Mucosa of gallbladder (tissue), 1 donor: Measurements from ENCODE around the gene KCNMA1. TPM values are rescaled to one million over a fixed set of nuclear protein-coding genes. Genes with fewer than 3 reads are reported as not detected.
"Not testable (repeated sequence)": the region's sequence is repeated elsewhere in the genome, so short reads cannot be mapped to it uniquely, and the experiment has no call there.

Source experiments
- DNase-seq: peaks from one replicate; pipeline ENCODE4 v3.0.0-alpha.2; 2020; ENCODE audit warnings: low spot score
- total RNA-seq: library from RNA; stranded (reverse); gene quantifications from one replicate; pipeline ENCODE4 v1.2.1, GENCODE V29; 2021
- donor health status: DM: no; HTN: no; CAD: no.

KCNMA1 gene
- total RNA-seq, 1 donor from 2014 or later: 101 TPM

DNA sequence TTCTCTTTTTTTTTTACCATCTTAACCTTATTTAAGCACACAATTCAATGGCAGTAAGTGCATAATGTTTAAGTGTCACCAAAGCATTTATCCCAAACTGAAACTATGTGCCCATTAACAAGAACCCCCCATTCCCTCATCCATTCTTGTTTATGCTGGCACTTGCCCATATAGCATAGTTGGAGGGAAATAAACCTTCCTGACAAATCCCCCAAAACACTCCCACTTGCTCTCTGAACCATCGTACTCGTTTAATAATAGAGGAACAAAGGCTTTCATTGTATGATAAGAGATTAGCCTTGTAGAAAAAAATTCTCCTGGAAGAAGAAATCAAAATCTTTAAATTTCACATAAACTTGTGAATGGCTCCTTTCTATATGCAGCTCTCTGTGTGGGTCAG is 26.4 kb upstream of the KCNMA1 start:
- no peak for DNase-seq

DNA sequence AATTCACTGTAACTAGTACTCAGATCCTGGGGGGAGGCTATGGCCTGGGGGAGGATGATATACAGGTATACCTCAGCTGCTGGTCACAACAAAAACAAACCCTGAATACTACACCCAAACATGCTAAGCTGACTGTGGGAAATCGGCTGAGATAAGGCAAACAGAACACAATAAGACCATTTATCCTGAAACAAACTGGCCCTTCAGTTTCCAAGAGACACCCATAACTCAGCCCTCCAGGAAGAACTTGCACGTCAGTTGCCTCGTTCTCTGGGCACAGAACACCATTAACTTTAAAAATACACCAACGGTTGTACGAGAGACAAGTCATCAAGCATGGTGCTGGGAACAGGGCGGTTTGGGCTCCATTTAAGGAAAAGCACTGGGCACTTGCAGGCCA is 24.1 kb upstream of the KCNMA1 start:
- DNase-seq: no peak

DNA sequence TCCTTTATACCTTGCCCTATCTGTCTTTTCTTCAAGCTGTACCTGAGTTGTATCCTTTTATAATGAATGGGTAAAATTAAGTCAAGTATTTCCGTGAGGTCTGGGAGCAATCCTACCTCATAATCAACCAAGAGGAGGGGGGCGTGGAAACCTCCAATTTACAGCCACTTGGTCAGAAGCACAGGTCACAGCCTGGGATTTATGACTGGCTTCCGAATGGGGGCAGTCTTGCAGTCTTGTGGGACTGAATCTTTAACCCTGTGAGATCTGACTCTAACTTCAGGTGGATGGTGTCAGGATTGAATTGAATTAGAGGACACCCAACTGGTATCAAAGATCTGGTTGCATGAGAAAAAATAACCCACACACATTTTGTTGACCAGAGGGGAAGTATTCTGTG is 23.5 kb upstream of the KCNMA1 start:
- no peak for DNase-seq

DNA sequence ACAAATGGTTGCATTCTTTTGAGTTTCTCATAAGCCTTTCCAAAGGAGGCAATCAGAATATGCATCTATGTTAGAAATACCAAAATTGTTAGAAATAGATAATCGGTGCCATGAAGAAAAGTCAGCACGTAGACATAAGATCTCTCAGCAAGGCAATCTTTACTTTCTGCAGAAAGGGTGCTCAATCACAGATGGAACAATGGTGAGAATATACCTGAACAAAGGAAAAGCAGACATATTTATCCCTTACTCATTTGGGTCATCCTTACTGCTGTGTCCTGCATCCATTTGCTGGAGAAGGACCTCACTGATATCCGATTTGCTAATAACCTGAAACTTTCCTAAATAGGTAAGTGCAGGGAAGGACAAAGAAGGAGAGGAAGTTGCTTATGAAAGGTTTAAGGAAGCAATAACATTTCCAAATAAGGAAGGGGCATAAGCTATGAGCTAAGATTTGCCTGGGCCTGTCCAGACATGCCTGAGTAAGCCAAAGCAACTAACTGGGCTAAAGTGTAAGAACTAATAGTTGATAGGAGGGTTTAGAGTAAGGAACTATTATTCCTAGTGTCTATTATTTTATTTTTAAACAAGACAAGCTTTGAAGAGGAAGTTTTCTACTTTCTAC is 21.6 kb upstream of the KCNMA1 start:
- not testable (repeated sequence) for DNase-seq

DNA sequence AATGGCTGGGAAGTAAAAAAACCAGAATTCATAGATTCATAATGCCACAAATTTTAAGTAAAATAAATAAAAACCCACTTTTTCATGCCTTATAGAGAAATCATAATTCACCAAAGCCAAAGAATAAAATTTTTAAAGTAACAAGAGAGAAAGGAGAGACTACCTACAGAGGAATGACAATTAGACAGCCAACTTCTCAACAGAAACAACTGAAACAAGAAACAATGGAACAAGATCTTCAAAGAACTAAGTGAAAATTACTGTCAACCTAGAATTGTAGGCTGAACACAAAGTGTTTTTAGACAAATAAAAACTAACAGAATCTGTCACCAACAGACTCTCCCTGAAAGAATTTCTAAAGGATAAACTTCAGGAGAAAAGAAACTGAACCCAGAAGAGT is 15.6 kb upstream of the KCNMA1 start:
- no peak for DNase-seq

DNA sequence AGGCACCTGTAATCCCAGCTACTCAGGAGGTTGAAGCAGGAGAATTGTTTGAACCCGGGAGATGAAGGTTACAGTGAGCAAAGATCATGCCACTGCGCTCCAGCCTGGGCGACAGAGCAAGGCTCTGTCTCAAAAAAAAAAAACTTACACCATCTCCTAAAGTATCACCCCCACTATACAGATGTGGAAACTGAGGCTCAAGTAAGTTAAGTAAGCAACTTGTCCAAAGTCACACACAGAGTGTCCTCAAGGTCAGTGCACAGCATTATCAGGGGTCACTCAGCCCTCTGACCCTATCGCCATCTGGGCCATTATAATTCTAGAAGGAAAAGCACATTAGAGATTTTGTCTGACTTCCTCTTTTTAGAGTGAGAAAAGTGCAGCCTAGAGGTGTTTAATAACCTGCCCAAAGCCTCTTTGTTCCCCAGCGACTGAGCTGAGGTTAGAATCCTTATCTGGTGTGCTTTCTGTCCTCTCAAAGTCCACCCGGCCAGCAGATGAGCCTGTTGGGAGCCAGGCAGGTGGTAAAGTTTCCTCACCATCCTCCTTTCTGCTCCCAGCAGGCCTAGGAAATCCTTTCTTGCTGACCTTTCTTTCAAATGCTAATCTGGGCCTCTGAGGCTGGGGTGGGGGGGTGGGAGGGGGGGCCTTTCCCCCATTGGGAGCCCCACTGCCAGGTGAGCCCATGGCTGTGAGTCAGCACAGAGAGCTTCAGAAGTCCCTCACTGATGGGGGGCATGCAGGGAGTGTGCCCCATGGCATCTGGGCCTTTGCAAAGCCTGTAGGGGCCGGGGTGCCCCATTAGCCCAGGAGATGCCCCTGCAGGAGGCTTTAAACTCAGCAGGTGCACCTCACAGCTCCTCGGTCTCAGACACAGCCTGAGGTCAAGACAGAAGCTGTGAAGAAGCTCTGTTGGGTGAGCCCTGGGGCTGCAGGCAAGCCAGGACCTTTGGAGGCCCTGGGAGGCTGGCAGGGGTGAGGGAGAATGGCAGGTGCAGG is 12.0 kb upstream of the KCNMA1 start:
- no peak for DNase-seq

DNA sequence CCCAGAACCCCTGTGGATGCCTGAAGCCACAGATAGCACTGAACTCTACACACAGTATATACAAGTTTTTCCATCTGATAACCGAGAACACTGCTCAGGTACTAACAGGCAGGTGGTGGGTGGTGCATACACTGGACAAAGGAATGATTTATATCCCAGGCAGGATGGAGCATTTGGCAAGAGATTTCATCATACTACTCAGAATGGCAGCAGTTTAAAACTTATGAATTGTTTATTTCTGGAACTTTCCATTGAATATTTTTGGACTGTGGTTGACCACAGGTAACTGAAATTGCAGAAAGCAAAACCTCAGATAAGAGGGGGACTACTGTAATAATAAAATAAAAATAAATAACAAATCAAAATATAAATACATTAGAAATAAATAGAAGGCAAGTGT is 10.9 kb upstream of the KCNMA1 start:
- DNase-seq: no peak

DNA sequence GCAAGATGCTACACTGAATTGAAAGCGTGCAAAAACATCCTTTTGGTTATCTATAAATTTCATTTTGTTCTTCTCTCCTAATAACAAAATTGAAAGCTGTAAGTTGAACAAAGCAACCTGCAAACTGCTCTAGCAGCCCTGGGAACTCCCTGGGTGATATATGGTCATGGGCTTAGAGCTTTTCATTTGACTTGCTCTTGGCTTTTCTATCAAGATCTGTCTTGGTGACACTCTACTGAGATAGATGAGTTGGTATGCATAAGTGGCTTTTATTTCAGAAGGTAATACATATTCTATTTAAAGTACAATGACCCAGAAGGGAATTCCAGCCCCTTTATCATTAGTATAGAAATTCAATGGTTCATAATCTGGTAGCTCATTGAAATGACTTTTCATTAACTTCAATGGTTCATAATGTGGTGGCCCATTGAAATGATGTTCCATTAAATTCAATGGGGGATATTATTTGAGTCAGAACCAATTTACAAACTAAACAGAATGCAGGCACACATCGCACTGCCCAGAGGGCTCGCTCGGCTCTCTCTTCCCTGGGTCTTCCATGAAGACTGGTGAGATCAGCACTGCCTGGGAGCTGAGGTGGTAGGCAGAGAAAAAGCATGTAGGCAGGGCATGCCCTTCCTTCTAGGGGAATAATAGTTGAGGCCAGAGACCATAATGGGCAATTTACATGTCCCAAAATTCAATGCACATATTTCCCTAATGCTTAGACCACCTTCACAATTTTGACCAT is 10.1 kb upstream of the KCNMA1 start:
- no peak for DNase-seq

DNA sequence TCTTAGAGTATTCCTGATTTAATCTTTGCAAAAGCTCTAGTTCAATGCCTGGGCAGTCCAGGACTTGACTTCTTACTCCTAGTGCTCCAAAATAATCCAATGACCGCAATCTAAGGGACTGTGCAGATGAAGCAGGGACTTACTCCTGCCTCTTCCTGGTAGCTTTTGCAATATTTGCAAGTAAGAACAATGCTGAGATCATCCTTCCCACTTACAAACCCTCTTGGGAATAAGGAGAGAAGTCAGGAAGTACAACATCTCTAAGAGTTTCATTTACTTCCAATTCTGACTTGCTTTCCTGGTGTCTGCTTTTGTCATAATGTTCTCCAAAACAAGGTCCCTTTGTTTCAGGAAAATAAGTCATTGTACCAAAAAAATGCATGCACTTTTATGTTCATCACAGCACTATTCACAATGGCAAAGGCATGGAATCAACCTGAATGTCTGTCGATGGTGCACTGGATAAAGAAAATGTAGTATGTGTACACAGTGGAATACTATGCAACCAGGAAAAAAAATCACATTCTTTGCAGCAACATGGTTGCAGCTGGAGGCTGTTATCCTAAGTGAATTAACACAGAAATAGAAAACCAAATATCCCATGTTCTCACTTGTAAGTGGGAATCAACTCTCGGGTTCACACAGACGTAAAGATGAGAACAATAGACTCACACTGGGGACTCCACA is 7.1 kb upstream of the KCNMA1 start:
- no peak for DNase-seq

DNA sequence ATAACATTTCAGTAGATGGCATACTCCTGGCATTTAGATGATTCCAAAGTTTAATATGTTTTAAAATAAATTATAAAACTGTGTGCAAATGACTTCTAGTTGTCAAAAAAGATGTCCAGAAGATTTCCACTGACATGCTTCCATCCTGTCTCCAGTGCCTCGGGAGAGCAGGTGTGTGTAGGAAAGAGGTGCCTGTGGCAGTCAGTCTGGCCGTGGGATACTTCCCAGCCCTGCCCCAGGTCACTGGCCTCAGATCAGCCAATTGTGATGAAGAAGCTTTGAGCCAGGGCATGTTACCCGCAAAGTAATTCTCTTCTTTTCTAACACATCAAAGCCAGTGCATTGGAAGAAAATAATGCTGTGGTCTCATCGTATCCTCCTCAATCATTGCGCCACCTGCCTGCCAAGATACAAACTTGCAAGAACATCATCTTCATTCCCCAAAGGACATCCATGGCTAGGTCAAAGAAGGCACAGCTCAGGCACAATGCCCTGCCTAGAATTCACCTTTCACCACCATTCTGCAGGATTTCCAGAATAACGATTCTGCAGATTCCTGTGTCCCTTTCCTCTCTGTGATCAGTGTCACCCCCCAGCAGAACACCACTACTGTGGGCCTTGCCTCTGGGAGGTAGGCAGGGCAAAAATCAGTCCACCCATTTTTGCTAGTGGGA is 6.3 kb upstream of the KCNMA1 start:
- peak; percentile 37 for DNase-seq

DNA sequence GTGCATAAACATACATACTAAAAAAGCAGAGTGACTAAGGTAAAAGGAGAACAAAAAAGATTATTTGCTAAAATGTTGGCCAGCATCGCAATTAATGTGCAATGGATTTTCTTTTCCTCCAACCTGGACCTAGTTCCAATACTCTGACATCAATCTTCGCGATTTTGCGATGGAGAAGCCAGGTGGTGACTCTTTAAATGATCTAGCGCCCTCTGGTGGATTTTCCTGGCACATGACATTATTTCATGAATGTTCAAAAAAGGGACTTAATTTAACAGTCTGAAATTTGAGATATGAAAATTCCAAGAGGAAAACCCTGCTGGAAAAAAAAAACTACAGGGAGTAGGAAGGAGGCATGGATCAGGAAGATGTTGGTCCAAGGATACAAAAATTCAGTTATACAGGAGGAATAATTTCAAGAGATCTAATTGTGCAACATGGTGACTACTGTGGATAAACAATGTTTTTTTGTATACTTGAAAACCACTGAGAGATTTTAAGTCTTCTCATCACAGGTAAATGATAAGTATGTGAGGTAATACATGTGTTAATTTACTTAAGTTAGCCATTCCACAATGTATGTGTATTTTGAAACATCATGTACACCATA is 4.3 kb upstream of the KCNMA1 start:
- peak; percentile 77 for DNase-seq

DNA sequence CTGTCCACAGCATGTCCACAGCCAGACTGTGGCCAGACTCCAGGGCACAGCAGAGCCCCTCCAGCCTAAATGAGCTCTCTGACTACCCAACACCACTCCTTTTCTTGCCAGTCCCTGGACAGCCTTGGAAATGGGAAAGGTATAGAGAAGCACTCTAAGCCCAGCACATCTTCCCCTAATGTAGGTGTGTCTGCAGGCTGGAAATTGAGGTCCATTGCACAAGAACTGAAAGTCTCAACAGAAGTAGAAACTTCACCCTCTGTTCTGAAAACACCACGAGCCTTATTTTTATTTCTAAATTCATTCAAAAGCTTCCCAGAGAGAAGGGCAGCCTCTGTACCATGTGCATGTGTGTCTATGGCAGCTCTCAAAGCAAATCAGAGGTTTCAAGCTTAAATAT is 3.7 kb upstream of the KCNMA1 start:
- DNase-seq: no peak

DNA sequence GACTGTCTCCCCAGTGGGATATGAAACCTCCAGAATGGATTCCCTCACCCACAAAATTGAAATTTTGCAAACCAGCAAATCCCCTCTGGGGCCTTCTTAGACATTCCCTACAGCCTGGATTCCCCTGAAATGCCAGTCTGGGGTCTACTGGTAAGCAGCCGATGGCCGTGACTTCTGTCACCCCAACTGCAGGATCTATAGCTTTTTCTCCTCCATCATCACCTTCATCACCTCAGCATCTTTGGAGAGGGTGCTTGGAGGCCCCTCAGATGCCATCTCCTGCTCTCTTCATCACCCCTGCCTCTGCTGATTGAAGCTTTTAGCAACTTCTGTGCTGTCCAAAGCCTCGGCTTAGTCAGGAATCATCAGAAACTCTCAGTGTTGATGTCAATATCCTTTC is 2.6 kb upstream of the KCNMA1 start:
- DNase-seq: no peak

DNA sequence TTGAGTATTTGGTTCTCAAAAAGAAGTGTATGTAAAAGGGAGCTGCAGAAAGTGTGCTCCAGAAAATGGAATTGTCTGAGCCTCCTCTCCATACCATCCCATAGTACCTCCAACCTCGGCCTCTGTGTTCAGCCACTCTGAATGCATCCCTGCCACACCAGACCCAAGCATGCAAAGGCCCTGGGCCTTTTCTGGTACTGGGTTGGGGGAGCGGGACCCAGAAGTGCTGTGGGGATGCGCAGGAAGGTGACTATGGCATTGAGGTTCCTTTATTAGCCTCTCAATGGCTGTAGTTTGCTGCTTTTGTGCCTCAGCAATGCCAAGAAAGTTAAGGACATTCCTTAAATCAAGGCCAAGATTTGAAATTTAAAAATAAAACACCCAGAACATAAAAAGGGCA is 2.1 kb upstream of the KCNMA1 start:
- DNase-seq: no peak

DNA sequence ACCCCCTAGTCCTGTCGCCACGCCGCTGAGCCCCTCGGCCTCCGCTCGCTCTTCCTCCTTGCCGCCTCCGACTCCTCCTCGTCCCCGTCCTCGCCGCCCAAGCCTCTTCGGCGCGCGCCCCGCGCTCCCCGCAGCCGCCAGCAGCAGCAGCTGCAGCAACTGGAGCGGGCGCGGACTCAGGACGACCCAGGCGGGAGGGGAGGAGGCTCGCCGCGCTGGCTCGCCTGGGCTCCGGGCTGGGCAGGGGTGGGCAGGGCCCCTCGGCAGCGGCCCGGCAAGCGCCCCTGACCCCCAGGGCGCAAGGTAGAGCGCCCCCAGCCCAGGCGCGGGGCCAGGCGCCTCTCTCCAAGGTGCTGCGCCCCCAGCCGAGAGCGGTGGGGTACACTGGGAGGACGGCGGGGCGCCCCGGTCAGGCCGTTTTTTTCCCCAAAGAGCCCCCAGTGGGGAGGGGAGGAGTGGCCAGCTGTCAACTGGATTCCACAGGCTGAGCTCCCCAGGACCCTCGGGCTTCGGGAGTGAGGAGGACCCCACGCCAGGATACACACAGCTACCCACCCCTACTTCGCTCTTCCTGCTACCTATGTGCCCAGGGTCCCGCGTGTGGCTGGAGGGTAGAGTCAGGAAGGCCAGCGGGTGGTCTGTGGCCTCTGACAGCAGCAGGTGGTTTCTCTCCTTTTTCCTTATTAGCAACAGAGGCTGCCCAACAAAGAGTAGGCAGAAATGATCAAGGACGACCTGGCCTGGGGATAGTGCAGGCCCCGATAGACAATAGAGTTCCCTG is 903 bp upstream of the KCNMA1 start:
- no peak for DNase-seq

DNA sequence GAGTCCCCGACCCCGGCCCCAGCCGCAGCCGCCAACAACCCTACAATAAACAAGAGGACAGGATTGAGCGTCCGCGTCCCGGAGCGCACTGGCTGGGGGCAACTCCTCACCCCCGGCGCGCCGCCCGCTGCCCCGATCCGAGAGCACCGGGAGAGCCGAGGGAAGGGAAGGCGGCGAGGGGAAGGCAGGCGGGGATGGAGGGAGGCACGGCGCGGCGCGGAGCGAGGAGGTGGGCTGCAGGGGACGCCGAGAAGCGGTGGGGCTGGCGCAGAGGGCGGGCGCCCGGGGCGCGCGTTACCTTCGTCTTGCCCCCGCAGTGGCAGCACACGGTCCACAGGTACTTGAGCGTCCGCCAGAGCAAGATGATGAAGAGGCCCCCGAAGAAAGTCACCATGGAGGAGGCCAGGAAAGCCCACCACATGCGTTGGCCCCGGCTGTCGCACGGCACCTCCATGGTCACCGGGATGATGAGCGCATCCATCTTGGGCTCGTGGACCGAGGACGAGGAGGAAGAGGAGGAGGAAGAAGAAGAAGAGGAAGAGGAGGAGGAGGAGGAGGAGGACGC is 559 bp downstream of the KCNMA1 start:
- no peak for DNase-seq

DNA sequence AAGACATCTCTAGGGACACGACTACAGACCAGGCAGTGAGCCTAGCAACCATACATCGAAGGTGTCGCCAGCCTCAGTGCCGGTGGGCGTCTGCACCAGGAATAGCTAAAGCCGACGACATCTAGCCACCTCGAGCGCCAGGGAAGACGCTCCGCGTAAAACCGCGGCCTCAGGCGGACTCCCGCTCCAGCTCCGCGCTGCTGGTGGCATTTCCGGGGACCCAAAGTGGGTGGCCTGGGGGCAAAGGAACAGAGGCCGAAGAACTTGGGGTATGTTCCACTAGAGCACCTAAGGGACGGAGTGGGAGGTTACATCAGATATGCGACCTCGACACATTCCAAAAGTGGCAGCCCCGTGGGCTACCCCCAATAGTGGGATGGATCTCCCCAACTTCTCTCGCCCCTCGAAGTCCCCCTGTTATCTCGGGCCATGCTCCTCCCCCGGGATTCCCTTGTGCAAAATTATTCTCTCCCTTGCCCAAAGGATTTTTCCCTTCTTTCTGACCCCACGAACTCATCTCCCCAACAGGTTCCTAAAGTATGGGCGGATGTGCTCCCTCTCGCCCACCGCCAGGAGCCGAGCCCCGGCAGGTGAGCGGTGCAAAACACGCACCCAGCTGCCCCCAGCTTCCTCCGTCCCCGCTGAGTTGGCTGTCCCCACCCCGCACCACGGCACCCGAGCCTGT is 1.2 kb downstream of the KCNMA1 start:
- no peak for DNase-seq

DNA sequence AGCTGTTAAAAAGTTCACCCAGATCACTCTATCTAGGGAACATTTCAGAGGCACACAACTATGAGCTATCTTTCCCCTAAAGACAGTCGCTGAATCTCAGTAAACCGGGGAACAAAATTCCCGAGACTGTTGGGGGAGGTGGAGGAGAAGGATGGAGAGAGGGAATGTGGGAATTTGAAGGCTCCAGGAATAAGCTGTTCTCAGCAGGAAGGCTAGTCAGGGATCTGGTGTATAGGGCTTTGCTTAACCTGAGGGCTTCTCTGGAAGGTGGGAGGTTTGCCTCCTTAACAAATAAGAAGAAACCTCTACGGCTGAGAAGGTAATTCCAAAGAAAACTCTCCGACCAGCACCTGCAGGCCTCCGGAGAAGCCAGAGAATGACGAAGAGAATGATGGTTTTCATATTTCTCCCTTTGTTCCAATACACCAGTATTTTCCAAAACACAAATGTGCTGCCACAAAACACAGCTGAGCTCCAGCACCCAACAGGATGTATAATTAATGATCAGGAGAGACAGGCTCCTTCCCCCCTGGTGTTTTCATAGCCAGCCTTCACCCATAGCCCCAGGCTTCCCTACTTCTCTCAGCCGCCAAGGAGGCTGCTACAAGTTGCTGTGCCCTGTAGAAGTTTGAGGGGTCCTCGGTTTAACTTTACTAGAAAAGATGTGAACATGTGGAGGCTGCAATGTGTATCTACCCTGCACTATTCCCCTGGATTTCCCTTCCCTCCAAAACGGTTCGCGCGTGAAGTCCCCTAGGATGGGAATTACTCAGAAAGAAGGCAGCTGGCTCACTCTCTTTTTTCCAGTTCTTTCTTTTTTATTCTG is 2.0 kb downstream of the KCNMA1 start:
- DNase-seq: no peak
